Hematopoietic multipotent progenitor cell treated with erythropoietin and hydrocortisone succinate and interleukin-3 and kit ligand, for 8 days (in vitro differentiated cells): Measurements from ENCODE around the gene PRDM11.
A peak's percentile ranks its signal among the peaks of the same experiment; 100 is the strongest.
"Not testable (repeated sequence)": the region's sequence is repeated elsewhere in the genome, so short reads cannot be mapped to it uniquely, and the experiment has no call there.

Source experiments
- DNase-seq: peaks from one replicate; pipeline ENCODE4 v3.0.0-alpha.2; 2015

The PRDM11 gene

DNA sequence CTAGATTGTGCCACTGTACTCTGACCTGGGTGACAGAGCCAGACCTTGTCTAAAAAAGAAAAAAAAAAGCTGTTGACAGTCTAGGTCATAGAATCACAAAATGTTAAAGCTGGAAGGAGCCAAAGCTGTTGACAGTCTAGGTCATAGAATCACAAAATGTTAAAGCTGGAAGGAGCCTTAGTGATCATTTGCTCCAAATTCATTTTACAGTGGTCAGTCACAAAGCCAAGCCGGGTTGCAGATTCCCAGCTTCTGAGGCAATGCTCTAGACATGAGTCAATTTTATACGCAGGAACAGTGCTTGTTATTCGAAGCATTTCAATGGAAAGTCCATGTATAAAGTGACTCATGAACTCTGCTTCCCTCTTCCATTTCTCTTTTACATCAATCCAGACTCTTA lies 92.3 kb downstream of the PRDM11 start:
- no peak for DNase-seq

DNA sequence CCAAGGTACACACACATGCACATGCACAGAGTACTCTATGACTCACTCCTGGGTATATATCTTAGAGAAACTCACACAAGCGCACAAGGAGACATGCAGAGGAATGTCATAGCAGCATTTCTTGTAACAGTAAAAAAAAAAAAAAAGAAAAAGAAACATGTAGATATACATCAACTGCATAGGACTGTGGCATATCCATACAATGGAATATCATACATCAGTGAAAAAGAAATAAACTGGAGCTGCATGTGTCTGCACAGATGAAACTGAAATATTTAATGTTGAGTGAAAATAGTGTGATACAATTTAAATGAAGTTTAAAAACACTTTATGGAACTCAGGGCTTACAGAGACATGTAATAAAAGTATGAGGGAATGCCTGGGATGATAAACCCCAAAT lies 93.3 kb downstream of the PRDM11 start:
- no peak for DNase-seq

DNA sequence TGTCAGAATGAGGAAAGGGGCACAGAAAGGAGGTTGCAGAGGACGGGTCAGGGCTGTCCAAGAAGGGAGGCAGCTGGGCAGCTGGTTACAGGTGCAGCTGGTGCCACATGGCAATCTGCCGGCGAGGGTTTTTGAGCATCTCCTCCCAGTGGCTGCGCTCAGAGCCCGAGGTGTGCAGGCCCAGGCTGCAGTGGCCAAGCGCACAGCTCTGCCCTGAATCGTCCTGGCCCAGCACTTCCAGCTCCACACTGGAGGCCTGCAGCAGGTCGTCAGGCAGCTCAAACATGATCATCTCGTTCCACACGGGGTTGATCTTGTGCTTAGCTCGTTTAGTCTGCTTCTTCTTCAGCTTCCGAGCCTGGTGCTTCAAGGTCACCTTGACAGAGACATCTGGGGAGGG lies 97.5 kb downstream of the PRDM11 start:
- no peak for DNase-seq

DNA sequence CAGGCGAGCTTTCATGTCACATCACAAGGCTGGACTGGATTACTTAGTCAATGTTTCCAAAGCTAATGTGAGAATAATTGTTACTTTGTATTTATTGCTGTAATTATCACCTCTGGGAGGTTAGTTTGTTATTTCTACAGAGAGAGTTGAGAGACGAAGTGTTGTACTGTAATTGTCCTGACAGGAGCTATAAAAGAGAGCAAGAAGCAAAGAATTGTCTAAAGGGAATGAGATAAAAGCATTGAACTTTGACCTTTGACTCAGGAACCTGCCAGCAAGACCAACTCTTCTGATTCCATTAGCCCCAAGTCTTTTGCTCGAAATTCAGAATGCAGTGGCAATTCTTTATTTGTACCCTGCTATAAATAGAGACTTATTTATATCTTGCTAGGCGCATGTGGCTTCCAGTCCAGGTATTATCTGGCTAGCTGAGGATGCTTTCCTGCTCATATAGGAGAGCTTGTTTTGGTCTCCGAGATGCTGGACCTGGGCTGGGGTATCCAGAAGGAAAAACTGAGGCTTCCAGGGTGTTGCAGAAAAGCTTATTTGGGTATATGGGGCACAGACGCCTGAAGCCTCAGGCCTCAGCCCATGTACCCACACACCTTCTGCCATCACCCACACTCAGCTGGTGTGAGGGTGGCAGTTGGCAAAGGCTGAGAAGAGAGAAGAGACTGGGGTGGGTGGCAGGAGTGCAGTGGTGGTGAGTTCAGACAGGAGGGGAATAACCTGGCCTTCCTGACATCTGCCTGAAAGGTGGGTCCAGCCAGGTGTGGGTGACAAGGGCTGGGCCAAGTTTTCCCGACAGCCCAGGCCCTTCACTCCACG lies 99.0 kb downstream of the PRDM11 start:
- no peak for DNase-seq

DNA sequence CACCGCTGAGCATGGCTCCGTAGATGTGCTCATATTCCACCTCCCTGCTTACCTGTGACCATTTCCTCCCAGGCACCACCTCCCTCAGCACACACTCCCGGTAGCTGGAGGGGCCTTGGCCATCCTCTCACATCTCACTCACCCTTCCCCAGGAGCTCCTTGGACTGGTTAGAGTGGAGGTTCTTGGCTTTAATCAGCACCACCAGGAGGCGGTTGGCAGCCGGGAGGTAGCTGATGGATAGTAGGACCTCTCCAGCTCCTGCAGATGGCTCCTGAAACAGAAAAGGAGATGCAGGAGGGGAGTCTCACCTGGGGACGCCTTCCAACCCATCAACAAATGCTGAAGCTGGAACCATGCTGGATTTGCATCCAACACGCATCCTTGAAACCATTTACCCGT lies 99.8 kb downstream of the PRDM11 start:
- DNase-seq, result no peak

DNA sequence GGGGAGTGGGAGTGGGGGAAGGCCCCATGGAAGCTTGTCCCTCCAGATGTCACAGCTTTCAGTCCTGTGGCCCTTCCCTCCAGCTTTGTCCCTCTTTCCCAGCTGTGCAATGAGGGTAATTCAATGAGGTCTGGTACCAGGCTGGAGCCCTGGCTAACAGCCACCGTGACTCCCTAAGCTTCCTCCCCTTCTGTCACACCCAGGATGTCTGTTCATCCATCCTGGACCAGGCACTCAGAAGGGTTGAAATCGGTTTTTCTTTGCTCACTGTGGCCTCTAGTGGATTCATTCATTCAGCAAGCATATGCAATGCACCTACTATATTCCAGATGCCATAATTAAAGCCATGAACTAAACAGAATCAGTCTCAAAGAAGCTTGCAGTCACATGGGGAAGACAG lies 101.0 kb downstream of the PRDM11 start:
- no peak for DNase-seq

DNA sequence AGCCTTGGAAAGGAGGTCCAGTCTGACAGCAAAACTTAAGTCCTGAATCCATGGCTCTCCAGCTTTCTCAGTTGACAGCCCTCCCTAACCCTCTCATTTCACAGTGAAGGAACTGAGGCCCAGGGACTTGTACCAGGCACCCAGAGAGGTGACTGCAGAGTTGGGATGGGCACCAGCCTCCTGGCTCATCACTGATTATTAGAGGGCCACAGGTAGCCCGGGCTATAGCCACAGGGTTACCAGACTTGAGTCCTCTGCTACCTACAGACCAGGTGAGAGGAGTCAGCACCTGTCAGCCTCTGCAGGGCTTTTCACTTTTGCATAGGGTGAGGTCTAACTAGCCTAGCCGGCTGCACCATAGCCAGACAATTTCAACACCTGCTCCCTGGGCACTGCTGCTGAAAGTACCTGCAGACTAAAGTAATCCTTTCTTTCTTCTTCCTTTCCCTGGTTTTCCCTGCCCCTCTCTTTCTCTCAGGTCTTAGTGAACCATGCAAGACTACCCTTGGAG lies 102.1 kb downstream of the PRDM11 start:
- DNase-seq, result no peak

DNA sequence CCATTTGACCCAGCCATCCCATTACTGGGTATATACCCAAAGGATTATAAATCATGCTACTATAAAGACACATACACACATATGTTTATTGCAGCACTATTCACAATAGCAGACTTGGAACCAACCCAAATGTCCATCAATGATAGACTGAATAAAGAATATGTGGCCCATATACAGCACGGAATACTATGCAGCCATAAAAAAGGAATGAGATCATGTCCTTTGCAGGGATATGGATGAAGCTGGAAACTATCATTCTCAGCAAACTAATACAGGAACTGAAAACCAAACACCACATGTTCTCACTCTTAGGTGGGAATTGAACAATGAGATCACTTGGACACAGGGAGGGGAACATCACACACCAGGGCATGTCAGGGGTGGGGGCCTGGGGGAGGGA lies 102.9 kb downstream of the PRDM11 start:
- DNase-seq, result not testable (repeated sequence)

DNA sequence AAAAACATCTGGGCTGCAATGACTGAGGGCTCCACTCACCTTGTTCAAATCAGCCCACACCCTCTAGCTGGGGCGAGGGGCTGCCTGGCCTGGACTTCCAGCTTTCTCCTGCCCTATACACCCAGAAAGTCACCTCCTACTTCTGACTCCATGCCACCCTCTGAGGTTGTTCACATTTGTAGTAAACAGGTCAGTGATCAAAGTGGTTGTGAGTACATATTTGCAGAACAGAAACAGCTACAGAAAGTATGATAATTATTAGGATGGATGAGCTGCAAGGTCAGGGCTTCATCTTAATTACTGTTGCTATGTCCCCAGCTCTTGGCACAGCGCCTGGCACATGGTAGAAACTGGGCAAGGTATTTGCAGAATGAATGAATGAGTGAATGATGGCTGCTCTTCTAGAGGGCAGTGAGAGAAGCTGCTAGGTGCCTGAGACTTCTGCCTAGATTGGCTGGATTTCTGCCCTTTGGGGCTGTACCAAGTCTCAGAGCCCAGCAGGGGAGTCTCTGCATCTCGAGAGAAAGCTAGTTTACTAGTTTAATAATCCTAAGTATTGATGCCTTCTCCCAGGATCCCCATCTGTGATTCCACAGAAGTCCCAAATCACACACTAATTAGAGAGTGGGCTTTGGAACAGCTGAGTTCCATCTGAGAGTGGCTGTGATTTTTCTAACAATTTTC lies 103.7 kb downstream of the PRDM11 start:
- DNase-seq, result no peak

DNA sequence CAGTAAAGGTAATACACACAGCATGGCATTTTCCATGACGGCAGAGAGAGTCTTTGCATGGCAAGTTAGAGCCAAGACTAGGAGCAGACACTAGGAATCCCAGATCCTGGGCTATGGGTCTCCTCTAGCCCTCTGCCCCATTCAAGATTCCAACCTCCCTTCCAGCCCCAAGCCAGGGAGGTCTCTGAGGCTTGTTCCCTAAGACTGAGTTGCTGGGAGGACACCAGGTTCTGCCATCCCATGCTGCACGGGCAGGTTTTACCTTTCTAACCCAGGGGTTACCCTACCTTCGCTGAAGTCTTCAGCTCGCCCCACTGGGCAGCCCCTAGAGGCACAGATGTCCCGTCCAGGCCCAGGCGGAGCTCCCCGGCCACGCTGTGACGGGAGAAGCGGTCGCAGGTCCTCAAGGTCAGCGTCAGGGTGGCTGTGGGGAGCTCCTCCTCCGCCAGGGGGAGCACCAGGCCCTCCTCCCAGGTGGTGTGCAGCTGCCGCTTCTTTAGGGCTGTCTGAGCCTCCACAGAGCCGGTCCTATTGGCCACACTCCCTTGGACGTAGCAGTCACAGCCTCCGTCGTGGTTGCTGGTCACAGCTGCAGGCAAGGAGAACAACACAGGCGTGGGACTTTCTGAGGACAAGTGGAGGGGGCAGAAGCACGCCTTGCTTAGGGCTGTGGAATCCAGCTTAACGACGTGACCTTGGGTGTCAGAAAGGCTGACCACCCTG lies 105.9 kb downstream of the PRDM11 start:
- DNase-seq, result peak; percentile 40

DNA sequence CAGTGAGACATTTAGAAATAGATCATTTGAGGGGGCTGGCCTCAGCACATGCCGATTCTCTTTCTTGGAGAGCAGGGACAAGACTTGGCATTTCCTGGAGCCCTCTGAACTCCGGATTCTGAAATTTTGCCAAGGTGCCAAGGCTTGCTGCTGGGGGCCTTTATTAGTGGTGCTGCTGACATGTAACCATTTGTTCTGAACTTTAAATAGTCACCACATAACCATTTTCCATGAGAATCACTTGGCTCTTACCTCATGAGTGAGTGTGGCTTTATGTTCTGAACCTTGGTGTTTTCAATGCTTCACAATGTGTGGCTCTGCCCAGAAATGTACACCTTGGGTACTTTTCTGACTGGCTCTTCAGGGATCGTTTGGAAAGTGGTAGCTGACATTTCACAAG lies 106.4 kb downstream of the PRDM11 start:
- no peak for DNase-seq

DNA sequence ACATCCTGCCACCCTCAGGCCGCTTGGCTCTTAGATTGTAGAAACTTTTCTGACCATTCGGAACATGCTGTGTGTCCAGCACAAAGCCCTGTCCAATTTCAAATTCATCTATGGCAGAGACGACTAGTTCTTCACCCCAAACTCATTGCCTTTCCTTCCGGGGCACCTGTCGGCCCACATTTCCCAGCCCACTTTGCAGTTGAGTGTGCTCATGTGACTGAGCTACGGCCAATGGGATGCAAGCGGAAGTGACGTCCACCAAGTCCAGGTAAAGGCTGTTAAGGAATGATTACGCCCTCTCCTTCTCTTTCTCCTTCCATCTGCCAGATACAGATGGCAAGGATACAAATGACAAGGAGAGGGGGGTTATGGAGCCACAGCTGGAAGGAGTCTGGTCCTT lies 107.2 kb downstream of the PRDM11 start:
- DNase-seq, result no peak

DNA sequence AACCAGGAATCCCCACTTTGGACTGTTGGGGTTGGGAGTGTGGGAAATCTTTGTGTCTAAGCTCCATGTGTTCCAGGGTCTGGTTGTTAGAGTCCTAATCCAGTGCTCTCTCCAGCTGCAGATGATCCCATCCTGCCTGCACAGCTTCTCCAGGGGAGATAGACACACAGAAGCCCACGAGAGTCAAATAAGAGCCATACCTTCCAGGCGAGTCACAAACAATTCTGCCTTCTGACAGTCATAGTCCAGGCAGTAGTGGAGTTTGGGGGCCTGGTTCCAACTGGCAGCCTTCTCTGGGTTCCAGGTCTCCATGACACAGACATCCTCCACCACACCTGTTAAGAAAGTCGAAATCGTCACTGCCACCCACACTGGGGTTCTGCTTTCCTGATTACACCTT lies 107.6 kb downstream of the PRDM11 start:
- no peak for DNase-seq

DNA sequence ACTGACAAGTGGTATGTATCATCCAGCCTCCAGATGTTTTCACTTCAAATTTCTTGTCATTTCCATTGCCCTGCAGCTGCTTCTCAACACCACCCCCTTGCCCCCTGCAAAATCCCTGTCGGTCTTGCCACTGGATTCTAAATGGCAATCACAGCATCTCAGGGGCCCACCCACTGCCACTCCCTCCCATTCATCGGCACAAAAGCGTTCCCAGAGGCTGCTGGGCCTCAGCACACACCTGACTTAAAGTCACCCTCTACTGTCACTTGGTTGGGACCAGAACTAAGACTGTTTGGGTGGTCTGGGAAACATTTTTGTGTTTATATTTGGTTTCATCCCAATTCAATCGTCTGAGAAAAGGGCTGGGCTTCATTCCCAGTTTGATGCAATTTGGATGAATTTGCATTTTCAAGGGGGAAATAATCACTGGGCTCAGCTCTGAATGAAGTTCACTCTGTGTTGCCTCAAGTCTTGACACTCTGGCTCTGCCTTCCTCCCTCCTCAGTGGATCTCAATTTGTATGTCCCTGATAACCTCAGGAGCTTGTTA lies 112.6 kb downstream of the PRDM11 start:
- no peak for DNase-seq

DNA sequence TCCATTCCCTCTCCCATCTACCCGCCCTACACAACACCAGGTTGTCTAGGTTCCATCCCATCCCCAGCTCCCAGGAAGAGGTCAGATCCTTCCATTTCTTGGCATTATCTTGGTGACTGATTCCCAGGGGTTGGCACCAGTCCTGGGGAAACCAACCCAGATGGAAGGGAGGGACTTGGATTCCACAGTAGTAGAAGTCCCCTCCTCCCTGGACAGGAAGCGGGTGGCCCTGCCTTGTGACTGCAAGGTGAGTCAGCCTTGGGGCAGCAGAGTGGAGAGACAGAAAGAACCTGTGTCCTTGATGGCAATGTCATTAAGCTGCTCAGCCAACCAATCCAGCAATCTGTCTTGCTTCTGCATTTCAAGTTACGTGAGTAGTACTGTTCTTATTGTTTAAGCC lies 113.2 kb downstream of the PRDM11 start:
- no peak for DNase-seq

DNA sequence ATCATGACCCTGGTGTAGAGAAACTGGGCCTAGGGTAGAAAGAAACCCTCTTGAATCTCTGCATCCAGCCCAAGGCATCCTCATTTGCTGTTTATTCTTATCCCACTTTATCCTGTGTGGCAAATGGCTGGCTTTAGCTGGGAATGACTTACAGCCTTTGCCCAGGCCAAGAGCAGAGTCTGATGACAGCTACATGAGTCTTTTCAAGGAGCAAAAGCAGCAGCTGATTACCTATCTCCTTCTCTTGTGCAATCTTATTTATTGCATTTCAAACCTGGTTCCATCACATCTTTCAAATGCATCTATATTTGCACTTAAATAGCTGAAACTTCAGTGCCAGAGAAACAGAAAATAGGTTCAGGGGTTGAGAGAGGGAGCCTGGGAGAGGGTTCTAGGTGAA lies 113.6 kb downstream of the PRDM11 start:
- no peak for DNase-seq

DNA sequence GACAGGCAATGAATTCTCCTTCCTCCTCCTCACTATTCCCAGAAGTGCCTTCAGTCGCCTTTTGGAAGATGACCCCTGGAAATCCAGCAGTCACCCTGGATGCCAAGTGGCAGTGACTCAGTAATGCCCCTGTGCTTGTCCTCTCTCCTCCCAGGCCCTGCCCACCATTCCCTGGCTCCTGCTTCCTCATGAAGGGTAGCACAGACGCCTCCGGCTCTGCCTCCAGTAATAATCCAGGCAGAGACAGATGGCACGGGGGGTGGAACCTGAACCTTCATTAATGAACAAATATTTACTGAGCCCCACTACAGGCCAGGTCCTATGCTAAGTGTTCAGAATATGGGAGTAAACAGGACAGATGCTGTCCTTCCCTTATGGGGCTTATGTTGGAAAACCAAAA lies 116.5 kb downstream of the PRDM11 start:
- no peak for DNase-seq

DNA sequence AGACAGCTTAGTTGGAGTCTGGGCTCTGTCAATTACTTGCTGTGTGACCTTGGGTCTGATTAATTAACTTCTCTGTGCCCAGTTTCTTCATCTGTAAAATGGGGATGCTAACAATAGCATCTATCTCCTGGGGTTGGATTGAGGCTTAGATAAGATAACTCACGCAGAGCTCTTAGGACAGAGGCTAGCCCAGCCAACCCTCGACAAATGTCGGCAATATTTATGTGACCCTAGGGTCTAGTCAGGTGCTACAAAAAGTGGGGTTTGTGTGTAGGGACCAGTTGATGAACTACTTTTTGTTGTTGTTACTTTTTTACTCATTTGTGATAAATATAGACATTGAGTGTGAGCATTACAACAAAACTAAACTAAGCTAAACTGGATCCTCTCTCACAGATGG lies 117.3 kb downstream of the PRDM11 start:
- DNase-seq, result no peak

DNA sequence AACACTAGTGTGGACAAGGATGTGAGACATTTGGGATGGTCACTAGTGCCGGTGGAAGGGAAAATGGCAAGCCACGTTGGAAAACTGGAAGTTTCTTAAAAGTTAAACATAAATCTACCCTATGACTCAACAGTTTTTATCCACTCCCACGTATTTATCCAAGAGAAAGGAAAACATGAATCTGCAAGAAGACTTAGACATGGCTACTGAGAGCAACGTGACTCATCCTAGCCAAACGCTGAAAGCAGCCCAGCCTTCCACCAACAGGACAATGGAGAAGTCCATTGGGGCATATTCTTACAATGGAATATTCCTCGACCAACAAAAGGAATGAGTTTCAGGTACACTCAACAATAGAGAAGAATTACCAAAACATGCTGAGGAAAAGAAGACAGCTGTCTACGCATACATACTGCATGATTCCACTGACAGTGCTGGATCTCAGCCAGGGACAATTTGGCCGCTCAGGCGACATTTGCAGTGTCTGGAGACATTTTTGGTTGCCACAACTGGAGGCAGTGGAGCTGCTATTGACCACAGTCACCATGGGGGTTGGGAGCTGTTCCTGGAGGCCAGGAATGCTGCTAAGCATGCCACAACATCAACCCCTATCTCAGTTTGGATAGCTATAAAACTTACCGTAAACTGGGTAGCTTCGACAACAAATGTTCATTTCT lies 118.5 kb downstream of the PRDM11 start:
- no peak for DNase-seq

DNA sequence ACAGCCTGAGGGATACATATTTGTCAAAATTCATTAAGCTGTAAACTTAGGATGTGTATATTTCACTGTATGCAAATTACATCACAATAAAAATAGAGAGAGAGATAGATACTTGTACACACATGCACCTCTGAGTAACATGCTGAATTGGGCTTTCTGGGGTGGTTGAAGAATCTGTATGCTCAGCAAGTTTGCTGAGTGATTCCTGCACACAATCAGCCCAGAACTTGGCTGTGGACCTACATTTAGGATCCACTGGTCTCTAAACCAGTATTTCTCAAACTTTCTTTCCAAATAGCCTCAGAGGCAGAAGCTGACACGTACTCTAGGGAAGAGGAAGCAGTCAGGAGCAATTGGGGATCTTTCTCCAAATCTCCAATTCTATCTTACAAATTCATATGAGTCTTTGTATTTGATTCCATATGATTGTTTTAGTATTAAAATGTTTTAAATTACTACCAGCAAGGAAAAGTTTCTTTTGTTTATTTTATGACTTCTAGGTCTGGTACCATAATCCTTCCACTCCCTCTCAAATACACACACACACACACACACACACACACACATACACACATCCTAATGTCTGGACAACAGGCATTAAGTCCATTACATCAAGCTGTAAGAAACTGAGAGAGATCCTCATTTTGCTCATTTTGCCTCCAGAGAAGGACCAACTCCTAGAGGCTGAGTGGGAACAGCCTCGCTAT lies 119.7 kb downstream of the PRDM11 start:
- no peak for DNase-seq

DNA sequence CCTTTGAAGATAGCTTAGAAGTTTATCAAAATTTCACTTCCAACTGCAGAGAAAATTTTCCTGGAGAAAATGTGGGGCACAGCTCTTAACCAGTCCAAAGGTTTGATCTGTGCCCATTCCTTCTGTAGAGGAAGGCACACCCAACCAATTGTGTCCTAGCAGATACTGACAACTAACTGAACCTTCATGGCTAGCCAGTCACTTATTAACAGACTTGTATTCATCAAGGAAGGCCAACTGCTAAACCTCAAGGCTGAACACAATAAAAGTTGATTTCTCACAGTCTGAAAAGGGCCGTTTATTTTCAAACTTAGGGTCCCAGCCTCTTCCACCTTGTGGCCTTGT lies 120.2 kb downstream of the PRDM11 start:
- no peak for DNase-seq

DNA sequence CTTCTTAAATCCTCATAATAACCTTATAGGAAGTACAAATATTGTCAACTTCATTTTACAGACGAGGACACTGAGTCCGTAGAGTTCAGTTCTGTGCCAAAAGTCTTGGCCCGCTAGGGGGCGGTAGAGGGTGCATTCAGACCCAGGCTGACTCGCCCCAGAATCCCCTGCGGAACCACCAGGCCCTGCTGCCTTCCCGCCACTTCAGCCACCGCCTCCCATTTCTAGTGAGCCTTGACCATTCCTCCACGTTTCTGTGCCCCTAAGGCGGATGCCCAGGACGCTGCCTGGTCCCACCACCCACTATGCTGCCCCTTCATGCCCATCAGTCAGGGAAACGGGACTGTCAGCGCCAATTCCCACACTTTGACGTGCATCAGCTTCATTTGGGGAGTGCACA lies 120.6 kb downstream of the PRDM11 start:
- DNase-seq, result peak; percentile 12
